ENCODE measurements around the gene CD1B.

CD1B gene

DNA sequence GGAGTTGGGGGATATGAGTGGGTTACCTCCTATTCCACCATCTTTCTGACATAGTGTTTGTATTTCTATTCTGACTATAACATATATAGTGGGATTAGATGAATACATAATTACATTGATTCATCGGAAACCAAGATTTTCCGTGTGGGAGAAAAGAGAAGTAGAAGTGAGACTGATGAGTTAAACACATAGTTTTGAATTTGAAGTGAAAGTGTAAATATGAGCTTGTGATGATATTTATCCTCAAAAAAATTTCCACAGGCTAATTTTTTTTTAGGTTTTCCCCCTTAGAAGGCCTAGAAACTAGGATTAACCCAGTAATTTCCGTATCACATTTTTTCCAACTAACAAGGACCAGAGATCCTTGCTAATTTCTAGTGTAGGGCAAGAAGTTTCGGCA is 6.9 kb downstream of the CD1B start:
- Histone ChIP-seq H3K4me3 (ENCODE audit: low read depth, low read length) (no peak overlapping the region), H3K27me3 (ENCODE audit: insufficient read depth, low read depth, severe bottlenecking) (peaks cover 96% of the 10 kb centered on the region), H3K9me3 (ENCODE audit: severe bottlenecking) (no peaks in the 10 kb centered on the region), H3K36me3 (no peaks in the 10 kb centered on the region), H3K27ac (no peak overlapping the region)
- DNase-seq = no peak
- TF ChIP-seq, protein P1, sequence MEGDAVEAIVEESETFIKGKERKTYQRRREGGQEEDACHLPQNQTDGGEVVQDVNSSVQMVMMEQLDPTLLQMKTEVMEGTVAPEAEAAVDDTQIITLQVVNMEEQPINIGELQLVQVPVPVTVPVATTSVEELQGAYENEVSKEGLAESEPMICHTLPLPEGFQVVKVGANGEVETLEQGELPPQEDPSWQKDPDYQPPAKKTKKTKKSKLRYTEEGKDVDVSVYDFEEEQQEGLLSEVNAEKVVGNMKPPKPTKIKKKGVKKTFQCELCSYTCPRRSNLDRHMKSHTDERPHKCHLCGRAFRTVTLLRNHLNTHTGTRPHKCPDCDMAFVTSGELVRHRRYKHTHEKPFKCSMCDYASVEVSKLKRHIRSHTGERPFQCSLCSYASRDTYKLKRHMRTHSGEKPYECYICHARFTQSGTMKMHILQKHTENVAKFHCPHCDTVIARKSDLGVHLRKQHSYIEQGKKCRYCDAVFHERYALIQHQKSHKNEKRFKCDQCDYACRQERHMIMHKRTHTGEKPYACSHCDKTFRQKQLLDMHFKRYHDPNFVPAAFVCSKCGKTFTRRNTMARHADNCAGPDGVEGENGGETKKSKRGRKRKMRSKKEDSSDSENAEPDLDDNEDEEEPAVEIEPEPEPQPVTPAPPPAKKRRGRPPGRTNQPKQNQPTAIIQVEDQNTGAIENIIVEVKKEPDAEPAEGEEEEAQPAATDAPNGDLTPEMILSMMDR (IDR thresholded peaks at IDR 0.05; ENCODE audit: low read depth, low read length) = no peak

DNA sequence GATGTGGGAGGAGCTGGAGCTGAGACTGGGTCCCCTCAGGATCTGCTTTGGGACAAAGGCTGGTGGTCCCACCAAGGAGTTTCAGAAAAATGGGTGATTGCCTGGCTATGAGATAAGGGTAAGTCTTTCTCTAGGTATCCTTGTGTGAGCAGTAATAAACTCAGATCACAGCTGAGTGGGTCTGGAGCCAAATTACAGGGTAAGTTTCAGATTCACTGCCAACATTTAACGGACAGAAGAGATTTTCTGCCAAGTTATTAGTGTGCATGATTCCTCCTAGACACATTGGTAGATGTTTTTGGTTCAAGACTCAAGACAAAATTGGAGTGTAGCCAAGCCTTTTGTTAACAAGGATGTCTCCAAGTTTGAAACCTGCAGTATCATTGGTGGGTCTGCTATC is 7.5 kb downstream of the CD1B start:
- Histone ChIP-seq H3K27ac (no peak overlapping the region), H3K27me3 (ENCODE audit: insufficient read depth, low read depth, severe bottlenecking) (peaks cover 94% of the 10 kb centered on the region), H3K4me3 (ENCODE audit: low read depth, low read length) (no peak overlapping the region), H3K36me3 (no peaks in the 10 kb centered on the region), H3K9me3 (ENCODE audit: severe bottlenecking) (no peaks in the 10 kb centered on the region)
- DNase-seq = no peak
- TF ChIP-seq, protein P1 (IDR thresholded peaks at IDR 0.05; ENCODE audit: low read depth, low read length) = no peak

- TF ChIP-seq, protein P1 (IDR thresholded peaks at IDR 0.05; ENCODE audit: low read depth, low read length) = no peak
- no peak for DNase-seq
- Histone ChIP-seq H3K27me3 (ENCODE audit: insufficient read depth, low read depth, severe bottlenecking) (peaks cover 8% of the 10 kb centered on the region), H3K9me3 (ENCODE audit: severe bottlenecking) (peaks cover 19% of the 10 kb centered on the region), H3K36me3 (no peaks in the 10 kb centered on the region), H3K4me3 (ENCODE audit: low read depth, low read length) (no peak overlapping the region), H3K27ac (no peak overlapping the region)
These were observed 20.3 kb downstream of the CD1B start for GRCh38 chr1:158311066-158311465.

DNA sequence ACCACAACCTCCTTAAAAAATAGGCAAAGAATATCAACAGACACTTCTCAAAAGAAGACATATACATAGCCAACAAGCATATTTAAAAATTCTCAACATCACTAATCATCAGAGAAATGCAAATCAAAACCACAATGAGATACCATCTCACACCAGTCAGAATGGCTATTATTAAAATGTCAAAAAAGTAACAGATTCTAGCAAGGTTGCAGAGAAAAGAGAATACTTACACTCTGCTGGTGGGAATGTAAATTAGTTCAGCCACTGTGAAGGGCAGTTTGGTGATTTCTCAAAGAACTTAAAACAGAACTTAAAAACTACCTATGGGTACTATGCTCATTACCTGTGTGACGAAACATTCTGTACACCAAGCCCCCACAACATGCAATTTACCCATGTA is 20.7 kb downstream of the CD1B start:
- no peaks in the 10 kb centered on the region for H3K36me3 ChIP-seq
- DNase-seq = no peak
- H3K27ac ChIP-seq = no peak overlapping the region
- peaks cover 8% of the 10 kb centered on the region for H3K27me3 ChIP-seq (ENCODE audit: insufficient read depth, low read depth, severe bottlenecking)
- peaks cover 15% of the 10 kb centered on the region for H3K9me3 ChIP-seq (ENCODE audit: severe bottlenecking)
- H3K4me3 ChIP-seq (ENCODE audit: low read depth, low read length) = no peak overlapping the region
- TF ChIP-seq, protein P1 (IDR thresholded peaks at IDR 0.05; ENCODE audit: low read depth, low read length) = no peak

GRCh38 chr1:158295791-158296190 is 35.5 kb downstream of the CD1B start:
- TF ChIP-seq, protein P1 (IDR thresholded peaks at IDR 0.05; ENCODE audit: low read depth, low read length) = no peak
- DNase-seq = no peak
- Histone ChIP-seq H3K27me3 (ENCODE audit: insufficient read depth, low read depth, severe bottlenecking) (peaks cover 56% of the 10 kb centered on the region), H3K4me3 (ENCODE audit: low read depth, low read length) (no peak overlapping the region), H3K36me3 (no peaks in the 10 kb centered on the region), H3K9me3 (ENCODE audit: severe bottlenecking) (no peaks in the 10 kb centered on the region), H3K27ac (no peak overlapping the region)

DNA sequence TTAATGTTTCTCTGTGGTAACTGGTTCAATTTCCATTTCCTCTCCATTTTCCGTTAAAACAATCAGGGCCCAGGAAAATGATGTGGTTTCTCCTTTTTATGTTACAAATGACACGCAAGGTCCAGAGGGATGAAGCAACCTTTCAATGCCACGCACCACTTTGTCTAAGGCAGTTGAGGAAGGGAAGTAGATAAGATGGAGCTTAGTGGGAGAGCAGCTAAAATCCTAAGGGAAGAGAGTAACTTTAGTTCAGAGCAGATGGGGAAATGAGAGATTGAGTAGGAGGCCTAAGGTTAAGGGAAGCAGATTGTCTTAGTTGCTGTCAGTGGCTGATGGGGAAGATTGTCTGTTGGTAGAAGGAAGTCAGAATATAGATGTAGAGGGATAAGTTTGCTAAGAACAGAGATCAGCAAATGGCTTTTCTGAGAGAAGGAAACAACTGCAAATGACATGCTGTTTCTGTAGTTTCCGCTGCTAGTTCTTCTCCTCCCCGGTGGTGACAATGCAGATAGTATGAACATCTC is 40.9 kb downstream of the CD1B start:
- no peak overlapping the region for H3K4me3 ChIP-seq (ENCODE audit: low read depth, low read length)
- H3K27me3 ChIP-seq (ENCODE audit: insufficient read depth, low read depth, severe bottlenecking) = peaks cover 76% of the 10 kb centered on the region
- H3K9me3 ChIP-seq (ENCODE audit: severe bottlenecking) = no peaks in the 10 kb centered on the region
- no peak for DNase-seq
- no peak overlapping the region for H3K27ac ChIP-seq
- H3K36me3 ChIP-seq = no peaks in the 10 kb centered on the region
- TF ChIP-seq, protein P1 (IDR thresholded peaks at IDR 0.05; ENCODE audit: low read depth, low read length) = no peak

All from WERI-Rb-1 (cell line).